Measurements from ENCODE around the gene PLAC1. TPM values are rescaled to one million over a fixed set of nuclear protein-coding genes. Genes with fewer than 3 reads are reported as not detected.

The PLAC1 gene, protein sequence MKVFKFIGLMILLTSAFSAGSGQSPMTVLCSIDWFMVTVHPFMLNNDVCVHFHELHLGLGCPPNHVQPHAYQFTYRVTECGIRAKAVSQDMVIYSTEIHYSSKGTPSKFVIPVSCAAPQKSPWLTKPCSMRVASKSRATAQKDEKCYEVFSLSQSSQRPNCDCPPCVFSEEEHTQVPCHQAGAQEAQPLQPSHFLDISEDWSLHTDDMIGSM
- total RNA-seq = not detected in 2 replicates
- long read RNA-seq = 0 reads

DNA sequence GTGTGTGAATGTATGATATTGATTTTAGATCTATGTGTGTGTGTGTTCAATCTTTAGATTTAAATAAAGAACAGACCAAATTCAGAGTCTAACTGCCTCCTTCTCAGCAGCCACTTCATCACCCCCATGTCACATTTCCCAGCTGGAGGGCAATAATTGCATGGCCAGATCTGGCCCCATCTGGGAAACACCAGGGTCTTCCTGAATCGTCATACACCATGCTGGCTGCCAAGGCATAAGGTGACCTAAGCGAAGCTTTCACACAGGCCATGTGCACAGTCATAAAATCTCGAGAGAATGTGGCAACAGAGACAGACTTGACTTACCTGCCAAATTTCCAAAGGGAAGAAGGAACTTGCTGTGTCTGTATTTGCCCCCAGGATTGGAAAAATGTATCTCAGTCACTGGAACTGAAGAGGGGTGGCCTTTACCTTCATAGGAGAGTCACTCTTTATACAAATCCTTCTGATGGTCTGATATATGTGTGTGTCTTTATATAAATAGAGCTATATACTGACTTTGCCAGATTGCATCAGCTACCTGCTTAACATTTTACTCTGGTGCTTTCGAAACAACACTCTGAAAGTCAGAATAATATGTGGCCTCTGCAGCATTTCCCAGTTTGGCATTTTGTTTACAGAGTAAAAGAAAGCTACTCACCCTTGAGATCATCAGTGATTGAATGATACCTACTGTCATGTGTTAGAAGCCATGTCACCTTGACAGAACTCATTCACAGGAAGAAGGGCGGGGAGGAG lies at the start of gene PLAC1:
TSS of gene PLAC1 (minus strand) at position 470 of the 758 bp plus-strand sequence. CDS start 91,789 bp downstream, outside the sequence.
- no peaks in the 10 kb centered on the region for H3K27me3 Mint-ChIP-seq (ENCODE audit: unreplicated experiment)

DNA sequence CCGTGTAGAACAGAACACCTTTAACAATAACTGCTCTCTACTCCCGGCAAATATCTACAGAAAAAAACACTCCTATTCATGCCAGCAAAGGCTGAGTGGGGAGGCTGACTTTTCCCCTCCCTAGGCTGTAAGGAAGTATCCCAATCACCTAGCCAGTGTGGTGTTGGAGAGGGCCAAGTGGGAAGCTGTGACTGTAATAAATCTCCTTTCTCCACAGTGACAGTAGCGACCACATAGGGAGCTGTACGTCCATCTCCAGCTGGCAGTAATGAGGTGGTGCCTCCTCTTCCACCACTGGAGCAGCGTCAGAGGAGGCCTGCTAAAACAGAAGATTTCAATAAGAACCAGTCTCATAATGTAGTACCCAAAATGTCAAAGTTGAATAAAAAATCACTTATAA lies 47.9 kb upstream of the PLAC1 start:
- Mint-ChIP-seq H3K27ac (ENCODE audit: unreplicated experiment) (no peak overlapping the region), H3K27me3 (ENCODE audit: unreplicated experiment) (no peaks in the 10 kb centered on the region), H3K4me3 (ENCODE audit: unreplicated experiment) (no peak overlapping the region), H3K36me3 (ENCODE audit: unreplicated experiment) (no peaks in the 10 kb centered on the region), H3K4me1 (ENCODE audit: unreplicated experiment) (no peaks in the 10 kb centered on the region), H3K9me3 (ENCODE audit: unreplicated experiment) (peaks cover 10% of the 10 kb centered on the region)
- TF ChIP-seq, protein P1, sequence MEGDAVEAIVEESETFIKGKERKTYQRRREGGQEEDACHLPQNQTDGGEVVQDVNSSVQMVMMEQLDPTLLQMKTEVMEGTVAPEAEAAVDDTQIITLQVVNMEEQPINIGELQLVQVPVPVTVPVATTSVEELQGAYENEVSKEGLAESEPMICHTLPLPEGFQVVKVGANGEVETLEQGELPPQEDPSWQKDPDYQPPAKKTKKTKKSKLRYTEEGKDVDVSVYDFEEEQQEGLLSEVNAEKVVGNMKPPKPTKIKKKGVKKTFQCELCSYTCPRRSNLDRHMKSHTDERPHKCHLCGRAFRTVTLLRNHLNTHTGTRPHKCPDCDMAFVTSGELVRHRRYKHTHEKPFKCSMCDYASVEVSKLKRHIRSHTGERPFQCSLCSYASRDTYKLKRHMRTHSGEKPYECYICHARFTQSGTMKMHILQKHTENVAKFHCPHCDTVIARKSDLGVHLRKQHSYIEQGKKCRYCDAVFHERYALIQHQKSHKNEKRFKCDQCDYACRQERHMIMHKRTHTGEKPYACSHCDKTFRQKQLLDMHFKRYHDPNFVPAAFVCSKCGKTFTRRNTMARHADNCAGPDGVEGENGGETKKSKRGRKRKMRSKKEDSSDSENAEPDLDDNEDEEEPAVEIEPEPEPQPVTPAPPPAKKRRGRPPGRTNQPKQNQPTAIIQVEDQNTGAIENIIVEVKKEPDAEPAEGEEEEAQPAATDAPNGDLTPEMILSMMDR (IDR thresholded peaks at IDR 0.05) = no peak
- DNase-seq (ENCODE audit: extremely low spot score, unreplicated experiment) = no peak

More for the DNA sequence above, at the start of gene PLAC1:
- TF ChIP-seq, protein P1 (IDR thresholded peaks at IDR 0.05) = no peak
- Mint-ChIP-seq H3K4me3 (ENCODE audit: unreplicated experiment) (no peak within 1 kb of the TSS), H3K27ac (ENCODE audit: unreplicated experiment) (no peak within 1 kb of the TSS), H3K36me3 (ENCODE audit: unreplicated experiment) (no peaks in the 10 kb centered on the region), H3K9me3 (ENCODE audit: unreplicated experiment) (no peaks in the 10 kb centered on the region), H3K4me1 (ENCODE audit: unreplicated experiment) (no peaks in the 10 kb centered on the region)
- no peak for DNase-seq (ENCODE audit: extremely low spot score, unreplicated experiment)

GRCh38 chrX:134695999-134696398 lies 37.7 kb upstream of the PLAC1 start:
- no peak overlapping the region for H3K4me3 Mint-ChIP-seq (ENCODE audit: unreplicated experiment)
- H3K27ac Mint-ChIP-seq (ENCODE audit: unreplicated experiment) = no peak overlapping the region
- H3K27me3 Mint-ChIP-seq (ENCODE audit: unreplicated experiment) = no peaks in the 10 kb centered on the region
- TF ChIP-seq, protein P1 (IDR thresholded peaks at IDR 0.05) = no peak
- H3K9me3 Mint-ChIP-seq (ENCODE audit: unreplicated experiment) = peaks cover 13% of the 10 kb centered on the region
- no peak for DNase-seq (ENCODE audit: extremely low spot score, unreplicated experiment)
- peaks cover 11% of the 10 kb centered on the region for H3K4me1 Mint-ChIP-seq (ENCODE audit: unreplicated experiment)
- no peaks in the 10 kb centered on the region for H3K36me3 Mint-ChIP-seq (ENCODE audit: unreplicated experiment)

DNA sequence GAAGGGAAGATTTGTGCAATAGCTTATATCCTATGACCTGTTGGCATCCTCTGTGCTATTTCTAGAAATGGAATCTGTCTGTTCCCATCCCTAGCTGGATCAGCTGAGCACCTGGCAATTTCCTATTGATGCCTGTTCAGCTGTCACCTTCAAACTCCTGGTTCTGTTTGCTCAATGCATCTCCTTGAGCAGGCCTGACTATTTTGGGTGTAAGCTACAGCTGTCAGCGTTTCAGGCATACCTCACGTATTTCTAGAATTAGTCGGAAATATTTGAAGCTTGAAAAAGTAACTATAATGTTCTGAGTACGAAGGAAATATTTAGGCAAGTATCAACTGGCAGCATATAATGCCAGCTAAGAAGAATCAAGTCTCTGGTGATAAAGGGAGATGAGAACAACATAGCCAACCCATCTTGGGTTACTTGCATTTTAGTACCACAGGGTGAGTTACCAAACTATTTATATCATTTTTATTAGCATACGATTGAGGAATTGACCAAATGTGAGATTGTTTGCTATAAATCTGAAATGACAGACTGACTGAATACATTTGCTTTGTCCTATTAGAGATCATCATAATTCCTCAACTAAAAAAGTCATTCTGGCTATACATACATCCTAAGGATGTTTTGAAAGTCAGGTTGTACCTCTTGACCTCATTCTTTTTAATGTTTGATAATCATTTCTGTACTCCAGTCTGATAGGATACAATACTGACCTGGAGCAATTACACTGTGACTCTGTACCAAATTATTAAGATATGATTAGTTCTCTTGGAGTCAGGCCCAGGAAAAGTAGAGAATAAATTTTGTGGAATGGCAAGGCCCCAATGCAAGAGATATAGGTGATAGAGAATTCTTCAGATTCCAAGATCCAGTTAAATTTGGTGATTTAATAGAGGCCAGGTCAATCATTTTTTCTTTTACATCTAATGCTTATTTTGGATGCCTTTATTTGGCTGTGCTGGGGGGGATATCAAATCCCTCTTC lies 36.4 kb upstream of the PLAC1 start:
- no peaks in the 10 kb centered on the region for H3K36me3 Mint-ChIP-seq (ENCODE audit: unreplicated experiment)
- no peaks in the 10 kb centered on the region for H3K27me3 Mint-ChIP-seq (ENCODE audit: unreplicated experiment)
- H3K27ac Mint-ChIP-seq (ENCODE audit: unreplicated experiment) = no peak overlapping the region
- TF ChIP-seq, protein P1 (IDR thresholded peaks at IDR 0.05) = no peak
- peaks cover 11% of the 10 kb centered on the region for H3K4me1 Mint-ChIP-seq (ENCODE audit: unreplicated experiment)
- H3K4me3 Mint-ChIP-seq (ENCODE audit: unreplicated experiment) = no peak overlapping the region
- H3K9me3 Mint-ChIP-seq (ENCODE audit: unreplicated experiment) = peaks cover 1% of the 10 kb centered on the region
- no peak for DNase-seq (ENCODE audit: extremely low spot score, unreplicated experiment)

Measured in osteocyte (in vitro differentiated cells).